ENCODE data around the gene ELFN1.

- TF ChIP-seq POLR2A (IDR thresholded peaks at IDR 0.05) (no peak), EP300 (IDR thresholded peaks at IDR 0.05) (no peak)
Observed at GRCh38 chr7:1735262-1735661, 65.2 kb downstream of the ELFN1 start.
